Small intestine (tissue), 4 donors: ENCODE data around the gene KIZ. TPM values are rescaled to one million over a fixed set of nuclear protein-coding genes. Genes with fewer than 3 reads are reported as not detected.

ENCODE experiments used
- polyA plus RNA-seq, 4 donors: library from polyadenylated mRNA; stranded (reverse) in 3 of 4; unstranded in 1 of 4; fragments of 200-250 nt in 3 of 4; fragments of 120-200 nt in 1 of 4; gene quantifications; one replicate each; pipeline versions ENCODE4 v1.2.1 to v1.2.3, GENCODE V29; 2013
- donor health status: healthy with polysubstance abuse.
- donor health status: Bipolar disorder and iron deficiency.
- donor health status: healthy.

KIZ gene
- polyA plus RNA-seq, 4 donors = 11.7 to 38.4 (median 20.1) TPM

Other genes starting within 250 kb of the KIZ start
- gene LINC00237, start 19.7 kb upstream of the KIZ start, polyA plus RNA-seq = not detected
- 10 to 100 TPM; 21.9 to 51.2 (median 26.3) TPM for gene XRN2, start 177.2 kb downstream of the KIZ start, polyA plus RNA-seq